H1 (cell line): ENCODE data around the gene LYL1. TPM values are rescaled to one million over a fixed set of nuclear protein-coding genes. Genes with fewer than 3 reads are reported as not detected.

Experiments used
- CTCF ChIA-PET: fragments of 300-600 bp; sonication (Branson Sonifier 250); formaldehyde crosslinking; loops from one replicate; lab custom pipeline; 2021; ENCODE audit not compliant: partially characterized antibody; lab: Charles Lee
- POLR2A ChIA-PET: fragments of 300-600 bp; sonication (Branson Sonifier 250); formaldehyde crosslinking; loops from one replicate; lab custom pipeline; 2021; ENCODE audit warnings: inconsistent platforms; ENCODE audit not compliant: partially characterized antibody; lab: Charles Lee
- DNase-seq, 2 experiments: peaks; one replicate each; pipeline versions ENCODE4 v3.0.0 to v3.0.0-alpha.2; 2010 to 2022; ENCODE audit warnings: low spot score in 2 of 2, low read depth in 1 of 2, mixed read lengths in 1 of 2
- FAIRE-seq: peaks from 2 replicates; lab custom pipeline; 2011; peaks lifted over from hg19 to GRCh38; lab: Jason Lieb, UNC
- H2AFZ ChIP-seq: 2 replicates; pipeline ENCODE4 v1.8.1; 2012; ENCODE audit warnings: low read length, inconsistent platforms
- H2AK5ac ChIP-seq: 2 replicates; pipeline ENCODE4 v1.6.1; 2013; ENCODE audit warnings: low read depth, low read length
- H2BK120ac ChIP-seq: replicated peaks from 2 replicates; pipeline ENCODE3; 2013; ENCODE audit warnings: low read depth, low read length, inconsistent platforms
- H2BK12ac ChIP-seq: 2 replicates; pipeline ENCODE4 v1.6.1; 2013; ENCODE audit warnings: low read depth, low read length
- H2BK15ac ChIP-seq: 2 replicates; pipeline ENCODE4 v1.6.1; 2013; ENCODE audit warnings: low read length
- H2BK20ac ChIP-seq: 2 replicates; pipeline ENCODE4 v1.6.1; 2013; ENCODE audit warnings: low read length
- H2BK5ac ChIP-seq: 2 replicates; pipeline ENCODE4 v1.6.1; 2013; ENCODE audit warnings: low read depth, low read length
- H3K14ac ChIP-seq: 2 replicates; pipeline ENCODE4 v1.6.1; 2013; ENCODE audit warnings: inconsistent platforms; ENCODE audit not compliant: insufficient read length
- H3K18ac ChIP-seq: 2 replicates; pipeline ENCODE4 v1.6.1; 2013; ENCODE audit warnings: low read length; ENCODE audit errors: extremely low read depth
- H3K23ac ChIP-seq: 2 replicates; pipeline ENCODE4 v1.6.1; 2013; ENCODE audit warnings: inconsistent platforms; ENCODE audit not compliant: insufficient read length
- H3K23me2 ChIP-seq: 2 replicates; pipeline ENCODE4 v1.6.1; 2013; ENCODE audit warnings: low read depth, low read length
- H3K27ac ChIP-seq: 2 replicates; pipeline ENCODE4 v1.6.1; 2011; ENCODE audit warnings: low read depth, low read length, inconsistent platforms
- H3K27me3 ChIP-seq, 4 experiments: replicated peaks in 1 of 4; 1 replicate in 1 of 4; 2 replicates in 3 of 4; pipeline versions ENCODE4 v1.6.1 to v1.8.1; 2011 to 2013; ENCODE audit warnings: low read length in 3 of 4, mild to moderate bottlenecking in 3 of 4, inconsistent platforms in 2 of 4, mixed read lengths in 2 of 4, moderate library complexity in 1 of 4; ENCODE audit not compliant: control insufficient read depth in 3 of 4, insufficient read depth in 3 of 4; ENCODE audit errors: extremely low read depth in 1 of 4
- H3K36me3 ChIP-seq, 4 experiments: 2 replicates each; pipeline versions ENCODE4 v1.6.1 to v1.8.1; 2011 to 2013; ENCODE audit warnings: mild to moderate bottlenecking in 4 of 4, low read length in 3 of 4, moderate library complexity in 2 of 4, control low read depth in 1 of 4, inconsistent platforms in 1 of 4; ENCODE audit not compliant: insufficient read depth in 4 of 4, control insufficient read depth in 2 of 4
- H3K4ac ChIP-seq: replicated peaks from 2 replicates; pipeline ENCODE3; 2013; ENCODE audit warnings: low read length, low read depth, mixed read lengths, inconsistent platforms; ENCODE audit not compliant: insufficient read length
- H3K4me1 ChIP-seq, 4 experiments: replicated peaks in 1 of 4; 1 replicate in 1 of 4; 2 replicates in 3 of 4; pipeline versions ENCODE4 v1.6.1 to v1.8.1; 2011 to 2013; ENCODE audit warnings: low read length in 3 of 4, inconsistent platforms in 2 of 4, mixed read lengths in 1 of 4; ENCODE audit not compliant: insufficient read depth in 4 of 4, control insufficient read depth in 3 of 4
- H3K4me2 ChIP-seq, 2 experiments: 2 replicates each; pipeline versions ENCODE4 v1.6.1 to v1.8.1; 2011 to 2013; ENCODE audit warnings: low read depth in 2 of 2, low read length in 2 of 2, control low read depth in 1 of 2, inconsistent platforms in 1 of 2, mild to moderate bottlenecking in 1 of 2; ENCODE audit not compliant: insufficient read depth in 1 of 2
- H3K4me3 ChIP-seq, 4 experiments: fragments of 200-600, 300-600 bp in 1 of 4; sonication (generic), shearing (Covaris generic), sonication (Bioruptor Twin) in 1 of 4; 2 replicates each; pipeline versions ENCODE4 v1.5.1 to v1.8.1; 2011 to 2016; ENCODE audit warnings: low read length in 4 of 4, low read depth in 3 of 4, control low read depth in 2 of 4, inconsistent platforms in 2 of 4, mild to moderate bottlenecking in 2 of 4, mixed read lengths in 1 of 4, moderate library complexity in 1 of 4; ENCODE audit not compliant: insufficient read depth in 2 of 4; ENCODE audit errors: extremely low read depth in 1 of 4
- H3K56ac ChIP-seq: replicated peaks from 2 replicates; pipeline ENCODE3; 2013; ENCODE audit warnings: low read depth, mild to moderate bottlenecking, mixed read lengths, low read length, inconsistent platforms; ENCODE audit not compliant: insufficient read length
- H3K79me1 ChIP-seq: 2 replicates; pipeline ENCODE4 v1.6.1; 2013; ENCODE audit warnings: low read depth, low read length, control low read depth
- H3K79me2 ChIP-seq, 2 experiments: 2 replicates each; pipeline versions ENCODE4 v1.6.1 to v1.8.1; 2012 to 2013; ENCODE audit warnings: low read length in 2 of 2, mild to moderate bottlenecking in 2 of 2, inconsistent platforms in 1 of 2; ENCODE audit not compliant: insufficient read depth in 2 of 2, control insufficient read depth in 1 of 2
- H3K9ac ChIP-seq, 4 experiments: replicated peaks in 1 of 4; 1 replicate in 1 of 4; 2 replicates in 3 of 4; pipeline versions ENCODE4 v1.6.1 to v1.8.1; 2011 to 2013; ENCODE audit warnings: low read depth in 3 of 4, low read length in 3 of 4, control low read depth in 2 of 4, mild to moderate bottlenecking in 2 of 4, moderate library complexity in 2 of 4, inconsistent platforms in 1 of 4; ENCODE audit errors: extremely low read depth in 1 of 4
- H3K9me3 ChIP-seq, 2 experiments: 2 replicates each; pipeline versions ENCODE4 v1.6.1 to v1.8.1; 2012 to 2013; ENCODE audit warnings: mild to moderate bottlenecking in 2 of 2, moderate library complexity in 2 of 2, control low read depth in 1 of 2, inconsistent platforms in 1 of 2, low read depth in 1 of 2, low read length in 1 of 2, mixed read lengths in 1 of 2; ENCODE audit not compliant: insufficient read depth in 2 of 2
- H4K20me1 ChIP-seq, 2 experiments: replicated peaks in 1 of 2; 2 replicates each; pipeline versions ENCODE3 to v1.8.1; 2011 to 2013; ENCODE audit warnings: inconsistent platforms in 2 of 2, low read length in 2 of 2, mild to moderate bottlenecking in 1 of 2; ENCODE audit not compliant: insufficient read depth in 2 of 2, control insufficient read depth in 1 of 2
- H4K5ac ChIP-seq: 2 replicates; pipeline ENCODE4 v1.6.1; 2013; ENCODE audit warnings: low read length, low read depth, mixed read lengths, inconsistent platforms; ENCODE audit not compliant: insufficient read length
- H4K8ac ChIP-seq: 2 replicates; pipeline ENCODE4 v1.8.0; 2013; ENCODE audit warnings: mild to moderate bottlenecking, moderate library complexity, low read length, inconsistent platforms; ENCODE audit not compliant: insufficient read depth; ENCODE audit errors: extremely low read depth
- H4K91ac ChIP-seq: replicated peaks from 2 replicates; pipeline ENCODE3; 2013; ENCODE audit warnings: low read length, mixed read lengths, inconsistent platforms; ENCODE audit not compliant: insufficient read length
- E2F6 ChIP-seq: IDR thresholded peaks from 2 replicates; pipeline ENCODE4 v1.6.1; 2012; ENCODE audit warnings: inconsistent platforms
- FOSL1 ChIP-seq: IDR thresholded peaks from 2 replicates; pipeline ENCODE4 v1.6.1; 2011; ENCODE audit warnings: mild to moderate bottlenecking, low read depth, low read length, moderate library complexity; ENCODE audit not compliant: insufficient read depth
- SIRT6 ChIP-seq: IDR thresholded peaks from one replicate; pipeline ENCODE4 v1.7.1; 2012; ENCODE audit warnings: low read length, inconsistent platforms
- WGBS, 2 experiments: shearing (Covaris generic) in 1 of 2; methylation state at CpG; one replicate each; pipeline versions ENCODE4 v1.1.6 to v1.1.7; 2013 to 2015; ENCODE audit warnings: low lambda C conversion rate in 2 of 2, mixed read lengths in 2 of 2, inconsistent platforms in 1 of 2, low coverage in 1 of 2, missing lambda C conversion rate in 1 of 2; ENCODE audit not compliant: insufficient replicate concordance in 2 of 2, insufficient coverage in 1 of 2, insufficient read length in 1 of 2; ENCODE audit errors: extremely low coverage in 1 of 2, missing lambda C conversion rate in 1 of 2; 5-methylcytosine and 5-hydroxymethylcytosine counted together
- polyA plus RNA-seq, 7 experiments: library from polyadenylated mRNA; depleted of rRNA in 3 of 7; stranded (reverse) in 5 of 7; unstranded in 2 of 7; fragments of >200 nt in 5 of 7; fragments of 200-250 nt in 2 of 7; gene quantifications; 1 replicate in 5 of 7; 2 replicates in 1 of 7; 4 replicates in 1 of 7; pipeline versions ENCODE4 v1.2.1 to v1.2.3, GENCODE V29; 2011 to 2013; ENCODE audit warnings: missing spikeins in 2 of 7, mixed read lengths in 2 of 7
- total RNA-seq: library from RNA; stranded (reverse); fragmentation: NEBNext Ultra II Directional; extraction: Animal tissue kit (Norgen Biotek cat#: 25700); gene quantifications from 2 replicates; pipeline ENCODE4 v1.2.1, GENCODE V29; 2021

Gene LYL1
- total and polyA plus RNA-seq, 2 of the 8 experiments (the other 6 are each of a cell fraction or from before 2014, with no cell fraction given) = 0.58 to 0.76 TPM

- Histone ChIP-seq H3K14ac (no peak overlapping the region), H2BK15ac (no peak overlapping the region), H3K4me3 (no peak overlapping the region), H3K36me3 (no peaks in the 10 kb centered on the region), H3K4ac (peak overlapping the region; percentile 21), H3K23me2 (0 out of 2 replicates have a peak, but pooled peaks cover 1% of the 10 kb centered on the region), H3K79me2 (no peaks in the 10 kb centered on the region), H2BK5ac (peak overlapping the region; percentile 40; the same call in 1 of the 2 replicates), H3K9ac (no peak overlapping the region), H4K20me1 (no peaks in the 10 kb centered on the region), H3K27me3 (peaks cover 0 to 22% (median 19%) of the 10 kb centered on the region in 4 experiments; a peak in 6 of 7 replicates), H2BK12ac (peak overlapping the region; percentile 90; the same call in 1 of the 2 replicates), H2AK5ac (no peak overlapping the region), H3K4me2 (no peak overlapping the region; a peak in 1 of 4 replicates), H4K91ac (no peak overlapping the region), H3K23ac (no peak overlapping the region), H3K79me1 (no peaks in the 10 kb centered on the region), H3K56ac (no peak overlapping the region), H2BK120ac (peak overlapping the region; percentile 21), H3K27ac (no peak overlapping the region), H2BK20ac (0 out of 2 replicates have a peak overlapping the region, but pooled peaks have one; percentile 97), H4K5ac (no peak overlapping the region), H3K4me1 (peaks cover 15 to 40% (median 27%) of the 10 kb centered on the region in 4 experiments), H3K18ac (peak overlapping the region; percentile 13), H4K8ac (peak overlapping the region; percentile 87), H3K9me3 (no peaks in the 10 kb centered on the region), H2AFZ (no peak overlapping the region)
- no peak for FAIRE-seq
- DNase-seq = no peak
- POLR2A ChIA-PET = interaction anchor here (0.9 to 2.5 kb wide), 7 partner anchors 8 to 76 kb away, joined by 3 to 7 read pairs (median 5); no protein-coding TSS in a partner anchor
- TF ChIP-seq FOSL1 (no peak), E2F6 (0 out of 2 replicates have a peak, but pooled peaks have one; percentile 29), SIRT6 (no peak)
- CTCF ChIA-PET = interaction anchor here (0.7 to 48.8 kb wide), 12 partner anchors 8 to 115 kb away, joined by 3 to 1145 read pairs (median 12); no protein-coding TSS in a partner anchor
- 81% methylated on average over 6 of the region's 10 CpGs; no CpG with 5 or more reads in 1 of the 2 experiments for WGBS, 2 experiments
These were observed 24.3 kb downstream of the LYL1 start for GRCh38 chr19:13078381-13078780.
